ENCODE data around the gene ALOX15B.
"Not testable (repeated sequence)": the region's sequence is repeated elsewhere in the genome, so short reads cannot be mapped to it uniquely, and the experiment has no call there.

Gene ALOX15B

DNA sequence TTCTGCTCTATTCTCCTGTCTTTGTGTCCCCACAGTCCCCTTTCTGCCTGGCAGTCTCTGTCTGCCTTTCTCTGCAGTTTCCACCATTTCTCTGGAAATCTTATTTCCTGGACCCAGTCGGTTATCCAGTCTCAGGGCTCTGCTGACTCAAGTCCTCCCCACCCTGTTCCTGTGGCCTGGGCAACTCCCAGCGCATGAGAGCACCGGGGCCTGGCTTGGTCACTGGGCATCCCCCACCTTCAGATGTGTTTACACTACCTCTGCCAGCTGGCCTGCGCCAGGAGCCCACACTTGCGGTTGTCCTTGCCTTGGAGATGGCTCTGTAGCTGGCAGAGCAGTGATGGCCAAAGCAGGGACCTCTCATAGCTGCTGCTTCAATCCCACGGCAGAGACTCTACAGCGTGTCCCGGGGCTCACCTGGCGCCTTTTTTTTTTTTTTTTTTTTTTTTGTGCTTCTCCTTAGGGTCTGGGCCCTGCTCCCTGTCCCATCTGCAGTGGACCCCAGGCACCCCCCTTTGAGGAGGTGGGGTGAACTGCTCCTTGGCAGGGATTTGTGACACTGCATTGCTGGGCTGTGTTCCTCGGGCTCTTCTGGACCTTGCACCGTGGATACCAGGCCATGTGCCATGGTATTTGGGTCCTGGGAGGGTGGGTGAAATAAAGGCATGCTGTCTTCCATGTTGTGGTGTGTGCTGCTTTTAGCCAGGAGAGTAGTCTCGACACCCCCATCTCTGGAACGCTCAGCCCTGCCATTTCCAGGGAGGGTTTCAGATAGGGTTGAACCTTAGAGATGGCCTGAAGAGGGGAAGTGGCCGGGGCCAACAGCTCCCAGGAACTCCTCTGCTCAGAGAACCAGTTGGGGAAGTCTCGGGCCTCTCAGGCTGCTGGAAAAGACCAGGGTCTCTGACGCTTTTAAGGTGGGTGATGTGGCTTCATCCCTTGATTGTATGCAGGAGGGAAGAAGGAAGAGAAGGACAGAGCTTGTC is 18.9 kb upstream of the ALOX15B start:
- DNase-seq (ENCODE audit: low spot score) = peak; percentile 69
- Histone ChIP-seq H3K27ac (no peak overlapping the region), H3K4me3 (no peak overlapping the region)
- TF ChIP-seq CTCF (IDR thresholded peaks at IDR 0.05) = no peak

GRCh38 chr17:8020776-8021564 is 17.9 kb upstream of the ALOX15B start:
- no peak for TF ChIP-seq CTCF (IDR thresholded peaks at IDR 0.05)
- no peak for DNase-seq (ENCODE audit: low spot score)
- Histone ChIP-seq H3K27ac (no peak overlapping the region), H3K4me3 (no peak overlapping the region)

DNA sequence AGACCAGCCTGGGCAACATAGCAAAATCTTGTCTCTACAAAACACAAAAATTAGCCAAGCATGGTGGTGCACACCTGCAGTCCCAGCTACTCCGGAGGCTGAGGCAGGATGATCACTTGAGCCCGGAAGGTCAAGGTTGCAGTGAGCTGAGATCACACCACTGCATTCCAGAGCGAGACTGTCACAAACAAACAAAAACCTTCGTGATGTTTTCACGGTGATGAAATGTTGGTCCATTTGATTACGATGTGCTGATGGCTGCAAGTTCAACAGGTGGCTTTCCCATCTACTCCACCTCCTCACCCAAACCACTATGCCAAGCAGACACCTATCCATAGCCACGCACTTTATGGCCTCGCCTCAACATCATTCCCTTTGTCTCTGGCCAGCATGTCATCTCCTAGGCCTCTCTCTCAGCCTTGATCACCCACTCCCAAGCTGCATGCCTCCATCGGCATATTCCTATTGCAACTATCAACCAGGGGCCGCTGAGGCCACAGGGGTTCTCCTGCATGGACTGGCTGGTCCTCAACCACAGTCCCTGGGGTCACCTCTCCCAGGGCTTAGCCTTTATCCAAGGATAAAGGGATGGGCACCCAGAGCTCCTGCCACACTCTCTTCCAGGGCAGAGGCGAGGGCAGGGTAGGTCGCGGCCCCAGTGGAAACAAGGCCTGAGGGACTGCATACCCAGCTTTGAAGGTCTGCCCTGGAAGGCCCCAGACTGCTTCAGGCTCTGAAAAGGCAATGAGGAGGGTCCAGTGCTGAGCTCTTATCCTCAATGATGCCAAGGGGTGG is 17.1 kb upstream of the ALOX15B start:
- TF ChIP-seq CTCF (IDR thresholded peaks at IDR 0.05) = no peak
- Histone ChIP-seq H3K27ac (no peak overlapping the region), H3K4me3 (no peak overlapping the region)
- no peak for DNase-seq (ENCODE audit: low spot score)

GRCh38 chr17:8022360-8023003 is 16.4 kb upstream of the ALOX15B start:
- TF ChIP-seq CTCF (IDR thresholded peaks at IDR 0.05) = no peak
- H3K27ac ChIP-seq = no peak overlapping the region
- H3K4me3 ChIP-seq = no peak overlapping the region
- DNase-seq (ENCODE audit: low spot score) = no peak

DNA sequence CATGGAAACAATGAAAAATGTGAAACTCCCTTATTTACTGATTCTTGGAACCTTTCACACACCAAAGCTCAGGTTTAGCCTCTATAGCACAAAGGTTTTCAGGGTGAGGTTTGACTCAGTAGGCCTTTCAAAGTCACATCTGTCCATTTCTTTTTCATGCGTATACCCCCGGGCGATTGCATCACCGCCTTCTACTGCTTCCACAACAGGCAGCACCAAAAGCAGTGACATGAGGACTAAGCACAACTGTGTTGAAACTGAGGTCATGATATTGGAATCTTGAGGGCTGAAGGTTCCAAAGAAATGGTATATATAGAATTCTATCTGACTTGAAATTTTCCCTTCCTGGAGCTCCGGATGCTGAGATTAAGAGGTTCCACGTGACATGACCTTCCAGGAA is 14.7 kb upstream of the ALOX15B start:
- not testable (repeated sequence) for H3K27ac ChIP-seq; H3K4me3 ChIP-seq; DNase-seq (ENCODE audit: low spot score)

GRCh38 chr17:8025176-8025911 is 13.5 kb upstream of the ALOX15B start:
- DNase-seq (ENCODE audit: low spot score) = no peak
- Histone ChIP-seq H3K27ac (no peak overlapping the region), H3K4me3 (no peak overlapping the region)
- TF ChIP-seq CTCF (IDR thresholded peaks at IDR 0.05) = no peak
